Erythroblast (primary cell): ENCODE measurements around the gene PGBD5.

Source experiments
- GATA1 ChIP-seq: IDR thresholded peaks from 2 replicates; pipeline ENCODE4 v1.6.1; 2011; ENCODE audit warnings: low read depth, mild to moderate bottlenecking, control low read depth, low read length, moderate library complexity
- POLR2A ChIP-seq: IDR thresholded peaks from 2 replicates; pipeline ENCODE4 v1.6.1; 2011; ENCODE audit warnings: mild to moderate bottlenecking, low read length

- no peak for TF ChIP-seq POLR2A
- TF ChIP-seq GATA1, result no peak
Measured at GRCh38 chr1:230285351-230285750, 140.8 kb downstream of the PGBD5 start.
